ENCODE measurements around the gene FFAR3.
"Not testable (repeated sequence)": the region's sequence is repeated elsewhere in the genome, so short reads cannot be mapped to it uniquely, and the experiment has no call there.

The FFAR3 gene

DNA sequence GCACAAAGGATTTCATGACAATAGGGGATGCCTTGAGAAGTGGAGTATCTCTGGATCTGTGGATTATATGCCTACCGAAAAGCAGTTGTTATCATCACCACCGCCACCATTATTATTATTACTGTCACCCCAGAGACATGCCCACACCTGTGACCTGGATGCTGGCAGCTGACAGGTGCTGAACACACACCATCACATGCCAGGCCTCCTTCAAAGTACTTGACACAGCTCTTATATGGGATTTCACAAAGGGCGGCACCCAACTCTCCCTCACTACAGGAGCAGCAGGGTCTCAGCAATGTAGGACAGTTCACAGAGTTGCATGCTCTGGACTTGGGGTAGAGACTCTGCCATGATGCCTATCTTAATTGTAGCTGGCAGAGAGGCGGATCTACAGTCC lies 7.0 kb downstream of the FFAR3 start:
- Mint-ChIP-seq H3K27me3 (peaks cover 26% of the 10 kb centered on the region), H3K4me1 (ENCODE audit: low read depth) (peaks cover 4% of the 10 kb centered on the region), H3K27ac (no peak overlapping the region), H3K4me3 (no peak overlapping the region), H3K9me3 (no peaks in the 10 kb centered on the region), H3K36me3 (ENCODE audit: low read depth) (no peaks in the 10 kb centered on the region)
- DNase-seq, result no peak

DNA sequence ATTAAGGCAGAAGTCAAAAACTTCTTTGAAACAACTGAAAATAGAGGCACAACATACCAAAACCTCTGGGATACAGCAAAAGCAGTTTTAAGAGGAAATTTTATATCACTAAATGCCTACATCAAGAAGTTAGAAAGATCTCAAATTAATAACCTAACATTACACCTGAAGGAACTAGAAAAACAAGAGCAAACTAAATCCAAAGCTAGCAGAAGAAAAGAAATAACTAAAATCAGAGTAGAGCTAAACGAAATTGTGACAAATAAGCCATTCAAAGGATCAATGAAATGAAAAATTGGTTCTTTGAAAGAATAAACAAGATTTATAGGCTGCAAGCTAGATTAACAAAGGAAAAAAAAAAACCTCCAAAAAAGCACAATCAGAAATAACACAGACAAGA lies 10.1 kb downstream of the FFAR3 start:
- no peak overlapping the region for H3K27ac Mint-ChIP-seq
- peaks cover 4% of the 10 kb centered on the region for H3K4me1 Mint-ChIP-seq (ENCODE audit: low read depth)
- H3K4me3 Mint-ChIP-seq, result no peak overlapping the region
- DNase-seq, result no peak
- H3K9me3 Mint-ChIP-seq, result no peaks in the 10 kb centered on the region
- no peaks in the 10 kb centered on the region for H3K36me3 Mint-ChIP-seq (ENCODE audit: low read depth)
- peaks cover 18% of the 10 kb centered on the region for H3K27me3 Mint-ChIP-seq

DNA sequence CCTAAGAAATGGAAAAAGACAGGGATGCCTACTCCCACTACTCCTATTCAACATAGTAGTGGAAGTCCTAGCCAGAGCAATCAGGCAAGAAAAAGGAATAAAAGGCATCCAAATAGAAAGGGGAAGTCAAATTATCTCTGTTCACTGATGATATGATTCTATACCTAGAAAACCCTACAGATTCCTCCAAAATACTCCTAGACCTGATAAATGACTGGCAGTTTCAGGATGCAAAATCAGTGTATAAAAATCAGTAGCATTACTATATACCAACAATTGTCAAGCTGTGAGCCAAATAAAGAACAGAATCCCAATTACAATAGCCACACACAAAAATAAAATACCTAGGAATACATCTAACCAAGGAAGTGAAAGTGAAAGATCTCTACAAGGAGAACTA lies 11.3 kb downstream of the FFAR3 start:
- peaks cover 17% of the 10 kb centered on the region for H3K27me3 Mint-ChIP-seq
- no peak overlapping the region for H3K4me3 Mint-ChIP-seq
- no peaks in the 10 kb centered on the region for H3K36me3 Mint-ChIP-seq (ENCODE audit: low read depth)
- H3K9me3 Mint-ChIP-seq, result no peaks in the 10 kb centered on the region
- H3K27ac Mint-ChIP-seq, result no peak overlapping the region
- peaks cover 9% of the 10 kb centered on the region for H3K4me1 Mint-ChIP-seq (ENCODE audit: low read depth)
- DNase-seq, result no peak

DNA sequence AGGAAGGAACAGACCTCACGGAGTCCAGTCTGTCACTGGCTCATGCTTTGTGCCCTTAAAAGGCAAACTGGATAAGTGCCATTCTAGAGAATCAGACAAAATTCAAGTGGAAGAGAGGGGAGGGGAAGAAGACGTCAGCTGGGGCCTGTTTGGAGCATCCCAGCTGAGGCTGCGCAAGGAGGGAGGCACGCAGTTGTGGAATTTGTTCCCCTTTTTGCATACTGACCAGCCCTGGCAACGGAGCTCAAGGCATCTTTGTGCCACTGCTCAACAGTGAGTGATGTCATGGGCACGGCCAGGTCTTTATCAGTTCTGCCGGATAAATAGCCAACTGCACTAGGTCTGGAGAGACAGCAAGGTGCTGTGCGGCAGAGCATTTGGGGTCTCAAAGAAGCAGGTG lies 12.5 kb downstream of the FFAR3 start, which contains the start of gene GPR42:
Gene GPR42, plus strand, starts transcription at position 347 of the 400 bp plus-strand sequence. CDS start 292 bp downstream, outside the sequence.
- Mint-ChIP-seq H3K36me3 (ENCODE audit: low read depth) (no peaks in the 10 kb centered on the region), H3K27me3 (peaks cover 12% of the 10 kb centered on the region)

DNA sequence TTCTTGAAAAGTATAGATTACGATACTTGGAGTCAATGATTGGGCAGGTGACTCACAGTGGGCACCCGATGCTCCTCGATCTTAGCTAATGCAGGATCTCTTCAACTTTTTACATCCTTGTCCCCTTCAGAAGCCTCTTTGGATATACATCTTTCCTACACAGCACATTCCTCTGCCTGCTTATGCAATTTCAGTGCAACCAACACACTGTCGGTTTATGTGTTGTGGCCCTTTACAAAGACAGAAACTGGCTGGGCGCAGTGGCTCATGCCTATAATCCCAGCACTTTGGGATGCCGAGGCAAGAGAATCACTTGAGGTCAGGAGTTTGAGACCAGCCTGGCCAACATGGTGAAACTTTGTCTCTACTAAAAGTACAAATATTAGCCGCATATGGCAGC lies 15.2 kb downstream of the FFAR3 start:
- DNase-seq, result no peak
- peaks cover 12% of the 10 kb centered on the region for H3K27me3 Mint-ChIP-seq
- no peaks in the 10 kb centered on the region for H3K36me3 Mint-ChIP-seq (ENCODE audit: low read depth)
- no peak overlapping the region for H3K4me3 Mint-ChIP-seq
- H3K9me3 Mint-ChIP-seq, result no peaks in the 10 kb centered on the region
- peaks cover 24% of the 10 kb centered on the region for H3K4me1 Mint-ChIP-seq (ENCODE audit: low read depth)
- no peak overlapping the region for H3K27ac Mint-ChIP-seq

More for the DNA sequence above, 12.5 kb downstream of the FFAR3 start, which contains the start of gene GPR42:
- Mint-ChIP-seq H3K27ac (peak within 1 kb of the TSS; percentile 20), H3K4me3 (no peak within 1 kb of the TSS), H3K9me3 (no peaks in the 10 kb centered on the region), H3K4me1 (ENCODE audit: low read depth) (peaks cover 20% of the 10 kb centered on the region)
- DNase-seq, result no peak

DNA sequence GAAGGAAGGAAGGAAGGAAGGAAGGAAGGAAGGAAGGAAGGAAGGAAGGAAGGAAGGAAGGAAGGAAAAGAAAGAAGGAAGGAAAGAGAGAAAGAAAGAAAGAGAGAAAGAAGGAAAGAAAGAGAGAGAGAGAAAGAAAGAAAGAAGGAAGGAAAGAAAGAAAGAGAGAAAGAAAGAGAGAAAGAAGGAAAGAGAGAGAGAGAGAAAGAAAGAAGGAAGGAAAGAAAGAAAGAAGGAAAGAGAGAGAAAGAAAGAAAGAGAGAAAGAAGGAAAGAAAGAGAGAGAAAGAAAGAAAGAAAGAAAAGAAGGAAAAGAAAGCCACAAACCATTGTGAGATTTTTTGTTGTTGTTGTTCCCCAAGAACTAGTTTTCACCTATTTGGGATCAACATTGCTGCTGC lies 15.8 kb downstream of the FFAR3 start:
- H3K27ac Mint-ChIP-seq; DNase-seq; H3K36me3 Mint-ChIP-seq (ENCODE audit: low read depth); H3K4me3 Mint-ChIP-seq; H3K9me3 Mint-ChIP-seq: not testable (repeated sequence)
- Mint-ChIP-seq H3K27me3 (peaks cover 12% of the 10 kb centered on the region), H3K4me1 (ENCODE audit: low read depth) (peaks cover 24% of the 10 kb centered on the region)

DNA sequence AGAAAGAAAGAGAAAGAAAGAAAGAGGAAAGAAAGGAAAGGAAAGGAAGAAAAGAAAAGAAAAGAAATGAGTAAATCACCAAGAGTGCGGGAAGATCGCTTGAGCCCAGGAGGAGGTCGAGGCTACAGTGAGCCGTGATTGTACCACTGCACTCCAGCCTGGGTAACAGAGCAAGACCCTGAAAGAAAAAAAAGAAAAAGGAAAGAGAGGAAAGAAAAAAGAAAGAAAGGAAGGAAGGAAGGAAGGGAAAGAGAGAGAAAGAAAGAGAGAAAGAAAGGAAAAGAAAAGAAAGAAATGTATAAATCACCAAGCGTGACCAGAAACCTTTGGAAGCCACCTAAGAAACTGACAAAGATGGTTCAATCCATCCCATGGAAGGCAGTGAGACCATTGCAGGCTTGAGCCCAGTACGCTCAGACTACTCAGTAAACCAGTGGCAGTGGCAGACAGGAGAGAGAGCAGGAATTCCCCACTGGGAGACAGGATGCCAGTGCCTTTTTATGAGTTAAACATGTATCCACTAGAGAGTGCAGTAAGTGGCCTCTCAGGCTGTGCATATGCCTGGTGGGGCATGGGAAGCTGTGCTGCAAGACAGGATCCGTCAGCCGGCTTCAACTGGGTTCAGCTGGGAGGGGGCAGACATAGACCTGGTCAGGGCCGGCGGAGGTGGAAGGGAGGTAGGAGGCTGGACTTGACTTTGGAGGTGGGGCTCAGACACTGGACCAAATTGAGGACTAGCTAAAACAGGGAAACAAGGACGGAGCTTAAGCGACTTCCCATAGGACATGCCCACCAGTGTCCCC lies 17.4 kb downstream of the FFAR3 start:
- H3K27me3 Mint-ChIP-seq, result peaks cover 13% of the 10 kb centered on the region
- H3K36me3 Mint-ChIP-seq (ENCODE audit: low read depth), result no peaks in the 10 kb centered on the region
- no peak overlapping the region for H3K4me3 Mint-ChIP-seq

DNA sequence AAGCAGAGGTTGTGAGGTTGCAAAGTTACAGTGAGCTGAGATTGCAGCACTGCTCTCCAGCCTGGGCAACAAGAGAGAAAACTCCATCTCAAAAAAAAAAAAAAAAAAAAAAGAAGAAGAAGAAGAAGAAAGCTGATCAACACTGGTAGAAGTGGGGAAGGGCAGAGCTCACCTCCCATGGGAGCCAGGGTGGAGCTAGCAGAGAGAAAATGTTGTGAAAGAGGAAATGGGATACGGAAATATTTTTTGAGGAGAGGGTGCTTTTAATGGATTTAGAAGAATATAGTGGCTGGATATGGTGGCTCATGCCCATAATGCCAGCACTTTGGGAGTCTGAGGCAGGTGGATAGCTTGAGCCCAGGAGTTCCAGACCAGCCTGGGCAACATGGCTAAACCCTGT lies 19.4 kb downstream of the FFAR3 start:
- no peaks in the 10 kb centered on the region for H3K36me3 Mint-ChIP-seq (ENCODE audit: low read depth)
- DNase-seq, result no peak
- no peak overlapping the region for H3K4me3 Mint-ChIP-seq
- H3K27ac Mint-ChIP-seq, result no peak overlapping the region
- H3K9me3 Mint-ChIP-seq, result no peaks in the 10 kb centered on the region
- peaks cover 17% of the 10 kb centered on the region for H3K27me3 Mint-ChIP-seq
- peaks cover 24% of the 10 kb centered on the region for H3K4me1 Mint-ChIP-seq (ENCODE audit: low read depth)

More for the DNA sequence above, 17.4 kb downstream of the FFAR3 start:
- H3K4me1 Mint-ChIP-seq (ENCODE audit: low read depth), result peaks cover 24% of the 10 kb centered on the region
- no peak for DNase-seq
- H3K27ac Mint-ChIP-seq, result no peak overlapping the region
- no peaks in the 10 kb centered on the region for H3K9me3 Mint-ChIP-seq

DNA sequence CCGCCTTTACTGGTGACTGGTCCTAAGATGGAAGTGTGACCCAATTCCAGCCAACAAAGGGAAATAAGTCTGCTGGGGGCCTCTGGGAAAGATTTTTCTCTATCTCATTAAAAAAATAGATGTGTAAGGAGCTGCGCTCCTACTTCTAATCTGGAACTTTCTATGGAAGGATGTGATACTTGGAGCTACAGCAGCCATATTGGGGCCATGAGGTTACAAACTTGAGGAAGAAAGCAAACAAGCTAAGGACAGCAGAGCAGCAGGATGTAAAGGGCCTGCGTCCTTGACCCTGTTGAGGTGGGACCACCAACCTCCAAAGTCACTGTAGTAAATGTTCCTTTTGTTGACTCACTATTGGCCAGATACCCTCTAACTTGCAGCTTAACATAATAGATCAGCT lies 20.1 kb downstream of the FFAR3 start:
- no peak overlapping the region for H3K4me3 Mint-ChIP-seq
- DNase-seq, result no peak
- H3K4me1 Mint-ChIP-seq (ENCODE audit: low read depth), result peaks cover 24% of the 10 kb centered on the region
- no peaks in the 10 kb centered on the region for H3K36me3 Mint-ChIP-seq (ENCODE audit: low read depth)
- no peaks in the 10 kb centered on the region for H3K9me3 Mint-ChIP-seq
- no peak overlapping the region for H3K27ac Mint-ChIP-seq
- H3K27me3 Mint-ChIP-seq, result peaks cover 22% of the 10 kb centered on the region

DNA sequence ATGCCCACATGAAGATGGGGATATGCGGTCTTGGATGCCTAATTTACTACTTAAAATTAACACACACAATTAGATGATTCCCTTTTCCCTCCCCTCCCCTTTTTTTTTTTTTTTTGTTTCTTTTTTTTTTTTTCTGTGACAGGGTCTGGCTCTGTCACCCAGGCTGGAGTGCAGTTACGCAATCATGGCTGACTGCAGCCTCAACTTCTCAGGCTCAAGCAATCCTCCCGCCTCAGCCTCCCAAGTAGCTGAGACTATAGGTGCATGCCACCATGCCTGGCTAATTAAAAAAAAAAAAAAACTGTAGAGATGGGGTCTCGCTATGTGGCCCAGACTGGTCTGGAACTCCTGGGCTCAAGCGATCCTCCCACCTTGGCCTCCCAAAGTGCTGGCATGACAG lies 21.3 kb downstream of the FFAR3 start:
- not testable (repeated sequence) for DNase-seq; H3K36me3 Mint-ChIP-seq (ENCODE audit: low read depth); H3K27ac Mint-ChIP-seq; H3K9me3 Mint-ChIP-seq; H3K4me3 Mint-ChIP-seq
- Mint-ChIP-seq H3K4me1 (ENCODE audit: low read depth) (peaks cover 19% of the 10 kb centered on the region), H3K27me3 (peaks cover 27% of the 10 kb centered on the region)

DNA sequence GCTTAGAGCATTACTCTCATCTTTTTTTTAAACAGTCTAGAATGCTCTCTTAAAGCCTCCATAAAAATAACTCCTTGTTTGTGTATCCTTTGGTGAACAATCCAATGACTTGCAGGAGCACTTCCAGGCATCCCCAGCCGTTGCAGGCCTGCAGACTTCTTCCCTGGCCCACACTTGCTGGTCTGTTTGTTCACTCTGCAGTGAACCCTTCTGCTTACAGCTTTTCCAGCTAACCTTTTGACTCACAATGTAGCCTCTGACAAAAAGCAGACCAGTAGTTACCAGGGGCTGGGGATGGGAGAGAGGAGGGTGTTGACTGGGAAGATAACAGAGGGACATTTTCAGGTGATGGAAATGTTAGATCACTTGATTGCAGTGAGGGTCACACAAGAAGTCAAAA lies 21.7 kb downstream of the FFAR3 start:
- peaks cover 2% of the 10 kb centered on the region for H3K9me3 Mint-ChIP-seq
- no peak overlapping the region for H3K27ac Mint-ChIP-seq
- H3K27me3 Mint-ChIP-seq, result peaks cover 30% of the 10 kb centered on the region
- peaks cover 15% of the 10 kb centered on the region for H3K4me1 Mint-ChIP-seq (ENCODE audit: low read depth)
- H3K4me3 Mint-ChIP-seq, result no peak overlapping the region
- H3K36me3 Mint-ChIP-seq (ENCODE audit: low read depth), result no peaks in the 10 kb centered on the region
- no peak for DNase-seq

DNA sequence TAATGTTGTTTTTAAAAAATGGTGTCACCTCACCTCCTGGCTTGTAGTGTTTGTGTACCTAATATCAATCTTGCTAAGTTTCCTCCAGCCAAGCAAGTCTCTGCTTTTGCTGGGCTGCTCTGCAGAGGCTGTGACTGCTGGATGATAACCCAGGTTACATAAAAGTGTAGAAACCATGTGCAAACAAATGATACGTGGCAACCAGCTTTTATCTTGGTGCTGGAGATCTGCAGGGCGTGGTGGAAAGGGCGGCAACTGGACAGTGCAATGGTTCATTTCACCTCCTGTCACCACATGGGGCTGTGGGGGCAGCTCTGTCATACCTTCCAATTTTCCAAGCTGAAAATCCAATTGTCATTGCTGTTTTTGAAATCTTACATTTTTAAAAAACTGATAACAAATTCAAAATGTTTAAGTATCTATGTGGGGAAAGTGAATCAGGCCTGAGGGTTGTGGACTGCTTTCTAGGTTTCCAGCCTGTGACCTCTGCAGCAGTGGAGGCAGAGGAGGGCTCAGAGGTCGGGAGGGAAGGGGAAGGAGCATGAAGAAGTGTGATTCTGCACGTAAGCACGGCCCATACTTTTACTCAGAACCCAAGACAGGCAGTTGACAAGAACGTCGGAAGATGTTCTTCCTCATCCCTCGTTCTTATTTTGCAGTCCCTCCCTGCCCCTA lies 22.3 kb downstream of the FFAR3 start:
- Mint-ChIP-seq H3K27ac (no peak overlapping the region), H3K4me3 (no peak overlapping the region), H3K36me3 (ENCODE audit: low read depth) (no peaks in the 10 kb centered on the region), H3K27me3 (peaks cover 30% of the 10 kb centered on the region), H3K9me3 (peaks cover 2% of the 10 kb centered on the region), H3K4me1 (ENCODE audit: low read depth) (peaks cover 9% of the 10 kb centered on the region)
- DNase-seq, result no peak

DNA sequence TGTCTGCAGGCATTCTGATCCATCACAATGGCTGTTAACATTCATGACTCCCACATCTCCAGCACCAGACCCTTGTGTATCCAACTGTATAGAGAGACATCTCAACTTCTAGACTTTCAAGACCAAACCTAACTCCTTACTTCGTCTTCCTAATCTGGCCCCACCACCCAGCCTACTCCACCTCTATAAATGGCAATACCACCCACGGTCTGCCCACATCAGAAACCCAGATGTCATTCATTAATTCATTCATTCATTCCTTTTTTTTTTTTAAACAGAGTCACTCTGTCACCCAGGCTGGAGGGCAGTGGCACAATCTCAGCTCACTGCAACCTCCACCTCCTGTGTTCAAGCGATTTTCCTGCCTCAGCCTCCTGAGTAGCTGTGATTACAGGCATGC lies 23.1 kb downstream of the FFAR3 start:
- Mint-ChIP-seq H3K27ac (no peak overlapping the region), H3K36me3 (ENCODE audit: low read depth) (peaks cover under 1% of the 10 kb centered on the region), H3K4me3 (no peak overlapping the region), H3K9me3 (peaks cover 2% of the 10 kb centered on the region), H3K27me3 (peaks cover 30% of the 10 kb centered on the region), H3K4me1 (ENCODE audit: low read depth) (peaks cover 5% of the 10 kb centered on the region)
- no peak for DNase-seq

DNA sequence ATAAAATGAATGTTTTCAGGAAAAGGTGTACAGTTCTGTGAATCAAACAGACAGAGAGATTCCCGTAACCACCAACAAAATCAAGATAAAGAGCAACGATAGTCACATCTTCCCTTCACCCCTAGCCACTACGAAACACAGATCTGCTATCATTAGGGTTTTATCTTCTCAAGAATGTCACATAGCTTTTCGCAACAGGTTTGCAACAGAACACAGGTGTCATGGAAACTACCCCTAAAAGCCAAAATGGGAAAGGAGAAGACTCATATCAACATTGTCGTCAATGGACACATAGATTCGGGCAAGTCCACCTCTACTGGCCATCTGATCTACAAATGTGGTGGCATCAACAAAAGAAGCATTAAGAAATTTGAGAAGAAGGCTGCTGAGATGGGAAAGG lies 23.7 kb downstream of the FFAR3 start:
- H3K27ac Mint-ChIP-seq, result no peak overlapping the region
- H3K36me3 Mint-ChIP-seq (ENCODE audit: low read depth), result peaks cover 3% of the 10 kb centered on the region
- DNase-seq, result no peak
- peaks cover 30% of the 10 kb centered on the region for H3K27me3 Mint-ChIP-seq
- H3K4me3 Mint-ChIP-seq, result no peak overlapping the region
- H3K9me3 Mint-ChIP-seq, result peaks cover 6% of the 10 kb centered on the region
- peaks cover 3% of the 10 kb centered on the region for H3K4me1 Mint-ChIP-seq (ENCODE audit: low read depth)

DNA sequence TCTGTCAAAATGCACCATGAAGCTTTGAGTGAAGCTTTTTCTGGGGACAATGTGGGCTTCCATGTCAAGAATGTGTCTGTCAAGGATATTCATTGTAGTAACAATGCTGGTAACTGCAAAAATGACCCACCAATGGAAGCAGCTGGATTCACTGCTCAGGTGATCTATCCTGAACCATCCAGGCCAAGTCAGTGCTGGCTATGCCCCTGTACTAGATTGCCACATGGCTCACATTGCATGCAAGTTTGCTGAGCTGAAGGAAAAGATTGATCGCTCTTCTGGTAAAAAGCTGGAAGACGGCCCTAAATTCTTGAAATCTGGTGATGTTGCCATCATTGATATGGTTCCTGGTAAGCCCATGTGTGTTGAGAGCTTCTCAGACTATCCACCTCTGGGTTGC lies 25.3 kb downstream of the FFAR3 start:
- H3K27ac Mint-ChIP-seq, result no peak overlapping the region
- no peaks in the 10 kb centered on the region for H3K4me1 Mint-ChIP-seq (ENCODE audit: low read depth)
- H3K36me3 Mint-ChIP-seq (ENCODE audit: low read depth), result peaks cover 3% of the 10 kb centered on the region
- peaks cover 24% of the 10 kb centered on the region for H3K27me3 Mint-ChIP-seq
- no peak overlapping the region for H3K4me3 Mint-ChIP-seq
- peaks cover 9% of the 10 kb centered on the region for H3K9me3 Mint-ChIP-seq
- DNase-seq, result no peak
